CD4-positive, alpha-beta T cell treated with Interleukin-4 for 1 hour (primary cell): Measurements from ENCODE around the gene WEE2.
A peak's percentile ranks its signal among the peaks of the same experiment; 100 is the strongest.

ENCODE experiments used
- DNase-seq, 2 donors: peaks; one replicate each; pipeline ENCODE4 v3.0.0-alpha.2; 2020 to 2022

Gene WEE2

GRCh38 chr7:141691961-141692360 is 16.2 kb upstream of the WEE2 start:
- DNase-seq: no peak

DNA sequence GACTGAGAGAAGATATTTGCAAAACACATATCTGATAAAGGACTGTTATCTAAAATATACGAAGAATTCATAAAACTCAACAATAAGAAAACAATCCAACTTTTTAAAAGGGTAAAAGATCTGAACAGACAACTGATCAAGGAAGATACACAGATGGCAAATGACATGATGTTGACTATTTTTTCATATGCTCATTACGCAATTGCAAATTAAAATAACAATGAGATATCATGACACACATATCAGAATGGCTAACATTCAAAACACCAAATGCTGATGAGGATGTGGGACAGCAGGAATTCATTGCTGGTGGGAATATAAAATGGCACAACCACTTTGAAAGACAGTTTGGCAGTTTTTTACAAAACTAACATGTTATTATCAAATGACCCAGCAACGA is 15.1 kb upstream of the WEE2 start:
- DNase-seq: no peak

DNA sequence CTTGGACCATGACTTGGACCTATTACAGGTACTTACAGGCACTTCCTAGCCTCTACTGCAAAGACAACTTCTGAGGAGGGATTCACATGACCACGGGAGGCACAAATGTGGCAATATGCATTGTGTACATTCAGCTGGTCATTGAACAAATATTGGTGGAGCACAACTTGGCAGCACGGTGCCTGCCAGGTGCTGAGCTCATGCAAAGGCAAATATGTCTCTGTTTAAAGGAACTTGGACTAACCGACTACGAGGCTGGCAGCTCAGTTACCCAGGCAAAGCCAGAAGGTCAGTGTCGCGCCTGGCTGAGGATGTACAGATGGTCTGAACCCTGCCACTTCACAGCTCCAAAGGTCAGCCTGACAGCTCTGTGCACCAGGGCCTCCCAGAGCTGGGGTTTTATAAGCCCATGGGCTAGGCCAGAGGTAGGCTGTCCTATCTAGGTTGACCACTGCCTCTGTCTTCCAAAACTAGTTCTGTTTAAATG is 12.3 kb upstream of the WEE2 start:
- no peak for DNase-seq

DNA sequence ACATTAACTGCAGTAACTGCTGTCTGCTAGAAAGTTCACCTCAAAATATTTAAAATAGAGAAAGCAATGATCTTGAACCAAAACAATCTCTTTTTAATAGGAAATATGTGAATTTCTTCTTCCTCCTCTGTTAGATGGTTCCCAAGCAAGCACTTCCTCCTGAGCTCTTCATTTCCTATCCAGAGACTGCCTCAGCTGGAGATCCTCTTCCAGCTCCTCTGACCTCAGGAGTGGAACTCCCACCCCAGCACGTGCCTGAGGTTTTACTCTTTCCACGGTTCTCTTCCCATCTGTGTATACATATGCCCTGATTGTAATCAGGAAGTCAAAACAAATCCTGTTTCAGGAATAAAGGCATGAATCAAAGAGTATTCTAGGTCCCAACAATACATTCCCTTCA is 11.8 kb upstream of the WEE2 start:
- DNase-seq: no peak

- no peak for DNase-seq
Measured at GRCh38 chr7:141697211-141697871, 10.8 kb upstream of the WEE2 start.

- DNase-seq: no peak
Measured at GRCh38 chr7:141698247-141699015, 9.7 kb upstream of the WEE2 start.

DNA sequence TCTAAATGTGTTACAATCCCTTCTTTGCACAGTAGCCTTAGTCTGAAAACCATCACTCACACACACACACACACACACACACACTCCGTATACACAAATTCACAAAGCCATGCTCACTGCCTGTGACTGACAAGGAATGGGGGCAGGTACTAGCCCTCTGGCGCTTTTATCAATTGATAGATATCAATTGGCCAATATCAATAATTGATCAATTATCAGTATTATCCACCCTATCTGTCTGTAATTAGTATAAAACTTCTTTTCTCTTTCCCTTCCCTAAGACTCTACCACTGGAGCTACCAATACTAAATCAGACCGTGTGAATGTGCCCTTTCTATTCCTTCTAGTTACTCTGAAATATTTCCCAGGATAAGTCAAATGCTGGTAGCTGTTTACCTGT is 8.3 kb upstream of the WEE2 start:
- DNase-seq: no peak

GRCh38 chr7:141700296-141700847 is 7.8 kb upstream of the WEE2 start:
- DNase-seq: no peak

- DNase-seq: no peak
Measured at GRCh38 chr7:141700848-141701371, 7.2 kb upstream of the WEE2 start.

GRCh38 chr7:141701489-141702046 is 6.6 kb upstream of the WEE2 start:
- peak; percentile 78 to 79 for DNase-seq

DNA sequence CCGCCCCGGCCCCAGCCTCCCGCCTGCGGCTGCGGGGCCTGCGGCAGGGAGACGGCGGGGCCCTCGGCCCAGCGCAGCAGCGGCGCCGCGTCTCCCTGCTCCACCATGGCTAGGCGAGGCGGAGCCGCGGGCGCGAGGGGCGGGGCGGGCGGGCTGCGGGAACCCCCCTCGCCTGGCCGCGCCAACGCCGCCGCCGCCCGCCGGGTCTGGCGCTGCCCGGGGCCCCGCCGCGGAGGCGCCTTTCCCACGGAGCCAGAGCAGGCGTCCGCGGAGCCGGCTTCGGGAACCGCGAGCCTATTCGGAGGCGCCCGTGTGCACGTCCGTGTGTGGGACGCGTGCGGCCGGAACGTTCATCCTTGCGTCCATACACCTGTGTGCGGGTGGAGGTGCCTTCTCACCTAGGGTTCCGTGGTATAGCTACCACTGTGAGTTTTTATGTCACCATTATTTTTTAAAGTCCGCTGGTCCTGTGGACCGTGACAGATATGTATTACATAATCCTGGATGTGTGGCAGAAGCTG is 6.0 kb upstream of the WEE2 start, which contains the start of gene DENND11:
Gene DENND11, minus strand, starts transcription at position 120 of the 521 bp plus-strand sequence. Its CDS starts 13 bp downstream, at position 107.
- DNase-seq: peak; percentile 38 to 52

DNA sequence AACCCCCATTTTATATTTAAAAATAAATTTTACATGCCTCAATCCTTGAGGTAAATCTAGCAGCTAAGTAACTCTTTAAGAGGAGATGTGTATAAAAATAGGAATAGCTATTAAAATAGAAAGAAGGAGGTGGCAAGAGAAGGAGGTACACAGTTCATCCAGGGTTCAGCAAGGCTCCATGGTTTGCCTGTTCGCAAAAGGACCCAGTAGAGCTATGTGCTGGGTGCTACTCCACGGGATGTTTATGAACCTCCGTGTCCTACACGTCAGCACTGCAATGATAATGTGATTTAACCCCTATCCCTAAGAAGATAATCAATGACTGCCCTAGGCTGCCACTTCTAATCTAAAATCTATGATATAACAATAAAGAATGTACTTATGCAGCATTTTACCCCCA is 5.3 kb upstream of the WEE2 start:
- no peak for DNase-seq

DNA sequence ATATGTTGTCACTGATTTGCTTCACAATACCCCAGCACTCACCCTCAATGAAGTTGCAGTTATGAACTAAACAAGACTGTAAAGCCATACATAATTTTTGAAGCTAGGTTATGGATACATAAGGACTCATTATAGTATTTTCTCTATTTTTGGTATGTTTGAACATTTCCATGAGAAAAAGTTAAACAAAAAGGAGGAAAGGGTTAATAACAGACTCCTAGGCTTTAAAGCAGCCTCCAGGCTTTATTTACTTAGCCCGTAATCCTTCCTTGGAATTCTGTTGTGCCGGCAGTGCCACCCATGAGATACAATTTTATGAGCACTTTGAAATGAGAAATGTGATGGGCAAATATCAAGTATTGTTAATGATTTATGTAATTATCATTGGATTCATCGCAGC is 4.0 kb upstream of the WEE2 start:
- DNase-seq: no peak

GRCh38 chr7:141704741-141705140 is 3.4 kb upstream of the WEE2 start:
- no peak for DNase-seq

DNA sequence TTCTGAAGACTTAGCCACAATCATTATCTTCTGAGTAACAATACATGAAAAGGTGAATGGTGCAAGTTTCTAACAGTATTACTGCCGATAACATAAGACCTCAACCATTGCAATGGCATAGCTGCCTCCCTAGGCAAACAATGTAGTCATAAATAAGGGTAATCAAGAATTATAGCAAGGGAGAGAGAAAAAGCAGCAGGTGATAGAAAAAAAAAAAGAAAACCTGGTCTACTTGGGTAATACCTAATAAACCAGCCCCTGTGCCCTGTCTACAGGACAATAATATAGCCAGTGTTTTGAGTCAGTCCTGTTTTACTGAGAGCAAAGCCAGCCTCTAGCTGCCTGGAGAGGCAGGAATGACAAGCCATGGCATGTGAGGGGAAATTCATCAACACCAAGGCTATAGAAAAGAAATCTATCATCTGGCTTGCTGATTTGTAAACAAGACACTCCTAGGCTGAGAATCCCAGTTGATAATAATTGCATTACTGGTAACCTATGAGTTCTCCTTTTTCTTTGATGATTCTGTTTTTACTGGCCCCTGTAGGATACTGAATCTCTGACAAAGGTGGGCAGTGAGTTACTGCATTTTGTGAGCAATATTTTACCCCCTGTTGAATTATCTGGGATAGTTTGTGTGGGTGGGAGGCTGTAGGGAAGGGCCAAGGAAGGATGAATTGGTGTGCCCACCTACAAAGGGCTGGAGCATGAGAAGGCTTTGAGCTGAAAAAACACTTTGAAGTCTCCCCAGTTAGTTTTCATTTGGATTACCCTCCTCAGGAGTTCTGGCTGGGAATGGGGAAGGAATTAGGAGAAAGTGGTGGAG is 1.7 kb upstream of the WEE2 start:
- no peak for DNase-seq

DNA sequence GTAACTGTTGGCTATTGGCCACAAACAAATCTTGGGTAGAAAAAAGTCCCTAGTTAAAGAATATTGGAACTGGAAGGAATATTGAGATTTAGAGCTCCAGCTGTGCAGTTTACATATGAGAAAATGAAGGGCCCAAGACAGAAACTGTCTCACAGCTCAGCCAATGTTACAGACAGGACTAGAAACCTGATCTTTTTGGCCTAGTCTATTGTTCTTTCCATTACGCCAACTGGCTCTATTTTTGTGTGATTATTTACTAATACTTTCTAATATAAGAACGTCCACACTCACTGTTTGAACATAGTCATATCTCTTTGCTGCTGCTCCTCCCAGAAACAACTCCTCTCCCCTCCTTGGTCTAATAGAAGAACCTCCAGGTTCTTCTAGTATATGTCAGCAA is 1.2 kb downstream of the WEE2 start:
- DNase-seq: no peak

DNA sequence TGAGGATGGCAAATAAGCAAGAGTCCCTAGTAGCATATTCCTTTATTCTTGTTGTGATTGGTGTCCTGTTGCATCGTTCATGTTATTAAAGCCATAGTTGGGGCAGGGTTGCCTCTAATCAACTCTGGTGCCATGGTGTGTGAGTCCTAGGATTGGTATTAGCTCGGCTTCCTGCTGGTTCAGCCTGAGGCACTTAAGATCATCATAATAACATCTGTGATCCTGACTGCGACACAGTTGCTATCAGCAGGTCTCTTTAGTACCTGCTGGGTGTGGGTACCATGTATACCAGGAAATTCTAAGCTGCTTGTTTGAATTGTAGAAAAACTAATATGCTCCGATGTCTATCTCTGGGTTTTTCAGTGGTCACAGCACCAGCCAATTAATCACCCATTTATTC is 1.6 kb downstream of the WEE2 start:
- no peak for DNase-seq

DNA sequence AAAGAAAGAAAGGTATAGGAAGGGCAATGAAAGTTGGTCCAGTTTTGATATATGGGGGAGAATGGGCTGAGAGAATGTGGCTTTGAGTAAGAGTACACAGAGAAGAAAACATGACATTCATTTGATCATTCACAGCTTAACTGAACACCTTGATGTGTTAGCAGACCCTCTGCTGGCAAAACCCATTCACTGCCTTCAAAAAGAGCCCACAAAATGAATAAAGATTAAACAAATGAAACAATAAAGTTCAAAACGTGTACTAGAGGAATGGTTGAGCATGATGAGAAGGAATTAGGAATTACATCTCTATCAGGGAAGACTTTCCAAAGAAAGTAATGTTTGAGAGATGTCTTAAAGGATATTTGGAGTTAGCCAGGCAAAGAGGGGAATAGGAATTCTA is 2.1 kb downstream of the WEE2 start:
- DNase-seq: no peak

- DNase-seq: no peak
Measured at GRCh38 chr7:141712603-141713255, 4.6 kb downstream of the WEE2 start.

- no peak for DNase-seq
Measured at GRCh38 chr7:141713890-141714289, 5.7 kb downstream of the WEE2 start.

- DNase-seq: no peak
Measured at GRCh38 chr7:141714571-141714970, 6.4 kb downstream of the WEE2 start.

- DNase-seq: no peak
Measured at GRCh38 chr7:141715018-141715417, 6.9 kb downstream of the WEE2 start.
